ENCODE data around the gene TECPR2.

DNA sequence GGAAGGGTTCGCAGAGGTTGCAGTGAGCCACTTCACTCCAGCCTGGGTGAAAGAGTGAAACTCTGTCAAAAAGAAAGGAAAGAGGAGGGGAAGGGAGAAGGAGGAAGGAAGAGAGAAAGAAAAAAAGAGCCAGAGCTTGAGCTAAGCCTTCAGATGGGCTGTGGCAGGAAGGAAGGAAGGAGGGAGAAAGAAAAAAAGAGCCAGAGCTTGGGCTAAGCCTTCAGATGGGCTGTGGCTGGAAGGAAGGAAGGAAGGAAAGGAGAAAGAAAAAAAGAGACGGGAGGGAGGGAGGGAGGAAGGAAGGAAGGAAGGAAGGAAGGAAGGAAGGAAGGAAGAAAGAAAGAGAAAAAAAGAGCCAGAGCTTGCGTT is 160.4 kb downstream of the TECPR2 start:
- TF ChIP-seq, protein P1, sequence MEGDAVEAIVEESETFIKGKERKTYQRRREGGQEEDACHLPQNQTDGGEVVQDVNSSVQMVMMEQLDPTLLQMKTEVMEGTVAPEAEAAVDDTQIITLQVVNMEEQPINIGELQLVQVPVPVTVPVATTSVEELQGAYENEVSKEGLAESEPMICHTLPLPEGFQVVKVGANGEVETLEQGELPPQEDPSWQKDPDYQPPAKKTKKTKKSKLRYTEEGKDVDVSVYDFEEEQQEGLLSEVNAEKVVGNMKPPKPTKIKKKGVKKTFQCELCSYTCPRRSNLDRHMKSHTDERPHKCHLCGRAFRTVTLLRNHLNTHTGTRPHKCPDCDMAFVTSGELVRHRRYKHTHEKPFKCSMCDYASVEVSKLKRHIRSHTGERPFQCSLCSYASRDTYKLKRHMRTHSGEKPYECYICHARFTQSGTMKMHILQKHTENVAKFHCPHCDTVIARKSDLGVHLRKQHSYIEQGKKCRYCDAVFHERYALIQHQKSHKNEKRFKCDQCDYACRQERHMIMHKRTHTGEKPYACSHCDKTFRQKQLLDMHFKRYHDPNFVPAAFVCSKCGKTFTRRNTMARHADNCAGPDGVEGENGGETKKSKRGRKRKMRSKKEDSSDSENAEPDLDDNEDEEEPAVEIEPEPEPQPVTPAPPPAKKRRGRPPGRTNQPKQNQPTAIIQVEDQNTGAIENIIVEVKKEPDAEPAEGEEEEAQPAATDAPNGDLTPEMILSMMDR (IDR thresholded peaks at IDR 0.05), result no peak
- TF ChIP-seq POLR2A (IDR thresholded peaks at IDR 0.05), result no peak

Data from breast epithelium (tissue), 3 donors.